H1 (cell line): Measurements from ENCODE around the gene NID1. TPM values are rescaled to one million over a fixed set of nuclear protein-coding genes. Genes with fewer than 3 reads are reported as not detected.

Experiments
- CTCF ChIA-PET: fragments of 300-600 bp; sonication (Branson Sonifier 250); formaldehyde crosslinking; loops from one replicate; lab custom pipeline; 2021; ENCODE audit not compliant: partially characterized antibody; lab: Charles Lee
- POLR2A ChIA-PET: fragments of 300-600 bp; sonication (Branson Sonifier 250); formaldehyde crosslinking; loops from one replicate; lab custom pipeline; 2021; ENCODE audit warnings: inconsistent platforms; ENCODE audit not compliant: partially characterized antibody; lab: Charles Lee
- DNase-seq, 2 experiments: peaks; one replicate each; pipeline versions ENCODE4 v3.0.0 to v3.0.0-alpha.2; 2010 to 2022; ENCODE audit warnings: low spot score in 2 of 2, low read depth in 1 of 2, mixed read lengths in 1 of 2
- FAIRE-seq: peaks from 2 replicates; lab custom pipeline; 2011; peaks lifted over from hg19 to GRCh38; lab: Jason Lieb, UNC
- H2AFZ ChIP-seq: 2 replicates; pipeline ENCODE4 v1.8.1; 2012; ENCODE audit warnings: low read length, inconsistent platforms
- H2AK5ac ChIP-seq: 2 replicates; pipeline ENCODE4 v1.6.1; 2013; ENCODE audit warnings: low read depth, low read length
- H2BK120ac ChIP-seq: replicated peaks from 2 replicates; pipeline ENCODE3; 2013; ENCODE audit warnings: low read depth, low read length, inconsistent platforms
- H2BK12ac ChIP-seq: 2 replicates; pipeline ENCODE4 v1.6.1; 2013; ENCODE audit warnings: low read depth, low read length
- H2BK15ac ChIP-seq: 2 replicates; pipeline ENCODE4 v1.6.1; 2013; ENCODE audit warnings: low read length
- H2BK20ac ChIP-seq: 2 replicates; pipeline ENCODE4 v1.6.1; 2013; ENCODE audit warnings: low read length
- H2BK5ac ChIP-seq: 2 replicates; pipeline ENCODE4 v1.6.1; 2013; ENCODE audit warnings: low read depth, low read length
- H3K14ac ChIP-seq: 2 replicates; pipeline ENCODE4 v1.6.1; 2013; ENCODE audit warnings: inconsistent platforms; ENCODE audit not compliant: insufficient read length
- H3K18ac ChIP-seq: 2 replicates; pipeline ENCODE4 v1.6.1; 2013; ENCODE audit warnings: low read length; ENCODE audit errors: extremely low read depth
- H3K23ac ChIP-seq: 2 replicates; pipeline ENCODE4 v1.6.1; 2013; ENCODE audit warnings: inconsistent platforms; ENCODE audit not compliant: insufficient read length
- H3K23me2 ChIP-seq: 2 replicates; pipeline ENCODE4 v1.6.1; 2013; ENCODE audit warnings: low read depth, low read length
- H3K27ac ChIP-seq: 2 replicates; pipeline ENCODE4 v1.6.1; 2011; ENCODE audit warnings: low read depth, low read length, inconsistent platforms
- H3K27me3 ChIP-seq, 4 experiments: replicated peaks in 1 of 4; 1 replicate in 1 of 4; 2 replicates in 3 of 4; pipeline versions ENCODE4 v1.6.1 to v1.8.1; 2011 to 2013; ENCODE audit warnings: low read length in 3 of 4, mild to moderate bottlenecking in 3 of 4, inconsistent platforms in 2 of 4, mixed read lengths in 2 of 4, moderate library complexity in 1 of 4; ENCODE audit not compliant: control insufficient read depth in 3 of 4, insufficient read depth in 3 of 4; ENCODE audit errors: extremely low read depth in 1 of 4
- H3K36me3 ChIP-seq, 4 experiments: 2 replicates each; pipeline versions ENCODE4 v1.6.1 to v1.8.1; 2011 to 2013; ENCODE audit warnings: mild to moderate bottlenecking in 4 of 4, low read length in 3 of 4, moderate library complexity in 2 of 4, control low read depth in 1 of 4, inconsistent platforms in 1 of 4; ENCODE audit not compliant: insufficient read depth in 4 of 4, control insufficient read depth in 2 of 4
- H3K4ac ChIP-seq: replicated peaks from 2 replicates; pipeline ENCODE3; 2013; ENCODE audit warnings: low read length, low read depth, mixed read lengths, inconsistent platforms; ENCODE audit not compliant: insufficient read length
- H3K4me1 ChIP-seq, 4 experiments: replicated peaks in 1 of 4; 1 replicate in 1 of 4; 2 replicates in 3 of 4; pipeline versions ENCODE4 v1.6.1 to v1.8.1; 2011 to 2013; ENCODE audit warnings: low read length in 3 of 4, inconsistent platforms in 2 of 4, mixed read lengths in 1 of 4; ENCODE audit not compliant: insufficient read depth in 4 of 4, control insufficient read depth in 3 of 4
- H3K4me2 ChIP-seq, 2 experiments: 2 replicates each; pipeline versions ENCODE4 v1.6.1 to v1.8.1; 2011 to 2013; ENCODE audit warnings: low read depth in 2 of 2, low read length in 2 of 2, control low read depth in 1 of 2, inconsistent platforms in 1 of 2, mild to moderate bottlenecking in 1 of 2; ENCODE audit not compliant: insufficient read depth in 1 of 2
- H3K4me3 ChIP-seq, 4 experiments: fragments of 200-600, 300-600 bp in 1 of 4; sonication (generic), shearing (Covaris generic), sonication (Bioruptor Twin) in 1 of 4; 2 replicates each; pipeline versions ENCODE4 v1.5.1 to v1.8.1; 2011 to 2016; ENCODE audit warnings: low read length in 4 of 4, low read depth in 3 of 4, control low read depth in 2 of 4, inconsistent platforms in 2 of 4, mild to moderate bottlenecking in 2 of 4, mixed read lengths in 1 of 4, moderate library complexity in 1 of 4; ENCODE audit not compliant: insufficient read depth in 2 of 4; ENCODE audit errors: extremely low read depth in 1 of 4
- H3K56ac ChIP-seq: replicated peaks from 2 replicates; pipeline ENCODE3; 2013; ENCODE audit warnings: low read depth, mild to moderate bottlenecking, mixed read lengths, low read length, inconsistent platforms; ENCODE audit not compliant: insufficient read length
- H3K79me1 ChIP-seq: 2 replicates; pipeline ENCODE4 v1.6.1; 2013; ENCODE audit warnings: low read depth, low read length, control low read depth
- H3K79me2 ChIP-seq, 2 experiments: 2 replicates each; pipeline versions ENCODE4 v1.6.1 to v1.8.1; 2012 to 2013; ENCODE audit warnings: low read length in 2 of 2, mild to moderate bottlenecking in 2 of 2, inconsistent platforms in 1 of 2; ENCODE audit not compliant: insufficient read depth in 2 of 2, control insufficient read depth in 1 of 2
- H3K9ac ChIP-seq, 4 experiments: replicated peaks in 1 of 4; 1 replicate in 1 of 4; 2 replicates in 3 of 4; pipeline versions ENCODE4 v1.6.1 to v1.8.1; 2011 to 2013; ENCODE audit warnings: low read depth in 3 of 4, low read length in 3 of 4, control low read depth in 2 of 4, mild to moderate bottlenecking in 2 of 4, moderate library complexity in 2 of 4, inconsistent platforms in 1 of 4; ENCODE audit errors: extremely low read depth in 1 of 4
- H3K9me3 ChIP-seq, 2 experiments: 2 replicates each; pipeline versions ENCODE4 v1.6.1 to v1.8.1; 2012 to 2013; ENCODE audit warnings: mild to moderate bottlenecking in 2 of 2, moderate library complexity in 2 of 2, control low read depth in 1 of 2, inconsistent platforms in 1 of 2, low read depth in 1 of 2, low read length in 1 of 2, mixed read lengths in 1 of 2; ENCODE audit not compliant: insufficient read depth in 2 of 2
- H4K20me1 ChIP-seq, 2 experiments: replicated peaks in 1 of 2; 2 replicates each; pipeline versions ENCODE3 to v1.8.1; 2011 to 2013; ENCODE audit warnings: inconsistent platforms in 2 of 2, low read length in 2 of 2, mild to moderate bottlenecking in 1 of 2; ENCODE audit not compliant: insufficient read depth in 2 of 2, control insufficient read depth in 1 of 2
- H4K5ac ChIP-seq: 2 replicates; pipeline ENCODE4 v1.6.1; 2013; ENCODE audit warnings: low read length, low read depth, mixed read lengths, inconsistent platforms; ENCODE audit not compliant: insufficient read length
- H4K8ac ChIP-seq: 2 replicates; pipeline ENCODE4 v1.8.0; 2013; ENCODE audit warnings: mild to moderate bottlenecking, moderate library complexity, low read length, inconsistent platforms; ENCODE audit not compliant: insufficient read depth; ENCODE audit errors: extremely low read depth
- H4K91ac ChIP-seq: replicated peaks from 2 replicates; pipeline ENCODE3; 2013; ENCODE audit warnings: low read length, mixed read lengths, inconsistent platforms; ENCODE audit not compliant: insufficient read length
- CHD2 ChIP-seq: IDR thresholded peaks from 2 replicates; pipeline ENCODE4 v1.6.1; 2012; ENCODE audit warnings: low read length, improper control_type of control experiment
- WGBS, 2 experiments: shearing (Covaris generic) in 1 of 2; methylation state at CpG; one replicate each; pipeline versions ENCODE4 v1.1.6 to v1.1.7; 2013 to 2015; ENCODE audit warnings: low lambda C conversion rate in 2 of 2, mixed read lengths in 2 of 2, inconsistent platforms in 1 of 2, low coverage in 1 of 2, missing lambda C conversion rate in 1 of 2; ENCODE audit not compliant: insufficient replicate concordance in 2 of 2, insufficient coverage in 1 of 2, insufficient read length in 1 of 2; ENCODE audit errors: extremely low coverage in 1 of 2, missing lambda C conversion rate in 1 of 2; 5-methylcytosine and 5-hydroxymethylcytosine counted together
- polyA plus RNA-seq, 7 experiments: library from polyadenylated mRNA; depleted of rRNA in 3 of 7; stranded (reverse) in 5 of 7; unstranded in 2 of 7; fragments of >200 nt in 5 of 7; fragments of 200-250 nt in 2 of 7; gene quantifications; 1 replicate in 5 of 7; 2 replicates in 1 of 7; 4 replicates in 1 of 7; pipeline versions ENCODE4 v1.2.1 to v1.2.3, GENCODE V29; 2011 to 2013; ENCODE audit warnings: missing spikeins in 2 of 7, mixed read lengths in 2 of 7
- total RNA-seq: library from RNA; stranded (reverse); fragmentation: NEBNext Ultra II Directional; extraction: Animal tissue kit (Norgen Biotek cat#: 25700); gene quantifications from 2 replicates; pipeline ENCODE4 v1.2.1, GENCODE V29; 2021

Gene NID1
- total and polyA plus RNA-seq, 2 of the 8 experiments (the other 6 are each of a cell fraction or from before 2014, with no cell fraction given) = 20.9 to 25.4 TPM

- FAIRE-seq = no peak
- no peaks in the 10 kb centered on the region for H3K23me2 ChIP-seq
- H4K5ac ChIP-seq = no peak overlapping the region
- no peak overlapping the region for H3K14ac ChIP-seq
- no peak overlapping the region for H2BK120ac ChIP-seq
- no peaks in the 10 kb centered on the region for H3K27me3 ChIP-seq
- no peak overlapping the region for H2BK5ac ChIP-seq
- H3K18ac ChIP-seq = no peak overlapping the region
- H2BK12ac ChIP-seq = no peak overlapping the region
- H3K27ac ChIP-seq = no peak overlapping the region
- H3K56ac ChIP-seq = no peak overlapping the region
- H2BK20ac ChIP-seq = no peak overlapping the region
- no peaks in the 10 kb centered on the region for H3K79me2 ChIP-seq
- no peaks in the 10 kb centered on the region; a peak in 1 of 8 replicates for H3K36me3 ChIP-seq
- H2AK5ac ChIP-seq = no peak overlapping the region
- no peak overlapping the region for H2AFZ ChIP-seq
- ChIA-PET CTCF (interaction anchor here (0.6 to 1.3 kb wide), 2 partner anchors 10 to 114 kb away, joined by 3 read pairs; no protein-coding TSS in a partner anchor), POLR2A (no interaction called here)
- no peaks in the 10 kb centered on the region for H3K4me1 ChIP-seq
- no peak overlapping the region for H3K9ac ChIP-seq
- H3K4ac ChIP-seq = no peak overlapping the region
- no peak overlapping the region for H4K8ac ChIP-seq
- H3K79me1 ChIP-seq = no peaks in the 10 kb centered on the region
- no peak overlapping the region for H3K4me2 ChIP-seq
- no peaks in the 10 kb centered on the region for H4K20me1 ChIP-seq
- 81% methylated on average over 2 of the region's 2 CpGs; no CpG with 5 or more reads in 1 of the 2 experiments for WGBS, 2 experiments
- no peak overlapping the region for H3K4me3 ChIP-seq
- H2BK15ac ChIP-seq = no peak overlapping the region
- no peak overlapping the region for H3K23ac ChIP-seq
- no peaks in the 10 kb centered on the region for H3K9me3 ChIP-seq
- H4K91ac ChIP-seq = no peak overlapping the region
- DNase-seq = no peak
- TF ChIP-seq CHD2 = no peak
Measured at GRCh38 chr1:236009857-236010256, 55.0 kb downstream of the NID1 start.
